ENCODE results near the gene RASA2.
"Not testable (repeated sequence)": the region's sequence is repeated elsewhere in the genome, so short reads cannot be mapped to it uniquely, and the experiment has no call there.

RASA2 gene

GRCh38 chr3:141603473-141604035 is 116.7 kb downstream of the RASA2 start:
- DNase-seq = peak; percentile 4

- no peak for DNase-seq
These were observed 119.1 kb downstream of the RASA2 start for GRCh38 chr3:141605883-141606282.

GRCh38 chr3:141608438-141608837 is 121.6 kb downstream of the RASA2 start:
- DNase-seq = no peak

- no peak for DNase-seq
These were observed 124.1 kb downstream of the RASA2 start for GRCh38 chr3:141610939-141611338.

- DNase-seq = no peak
These were observed 131.5 kb downstream of the RASA2 start for GRCh38 chr3:141618103-141618910.

GRCh38 chr3:141618938-141619337 is 132.1 kb downstream of the RASA2 start:
- no peak for DNase-seq

- DNase-seq = no peak
These were observed 132.6 kb downstream of the RASA2 start for GRCh38 chr3:141619450-141619849.

- DNase-seq = no peak
These were observed 136.9 kb downstream of the RASA2 start for GRCh38 chr3:141623691-141624090.

- DNase-seq = peak; percentile 25
These were observed 138.7 kb downstream of the RASA2 start for GRCh38 chr3:141625506-141625905.

- DNase-seq = not testable (repeated sequence)
These were observed 141.5 kb downstream of the RASA2 start for GRCh38 chr3:141628334-141628733.

- DNase-seq = not testable (repeated sequence)
These were observed 142.1 kb downstream of the RASA2 start for GRCh38 chr3:141628868-141629441.

- no peak for DNase-seq
These were observed 143.1 kb downstream of the RASA2 start for GRCh38 chr3:141629976-141630375.

GRCh38 chr3:141632779-141633374 is 146.1 kb downstream of the RASA2 start:
- DNase-seq = no peak

- DNase-seq = peak; percentile 31
These were observed 155.4 kb downstream of the RASA2 start for GRCh38 chr3:141642215-141642614.

GRCh38 chr3:141643391-141643790 is 156.6 kb downstream of the RASA2 start:
- DNase-seq = peak; percentile 85

- DNase-seq = peak; percentile 17
These were observed 157.0 kb downstream of the RASA2 start for GRCh38 chr3:141643796-141644195.

GRCh38 chr3:141644931-141645330 is 158.1 kb downstream of the RASA2 start:
- DNase-seq = peak; percentile 53

- DNase-seq = peak; percentile 69
These were observed 160.1 kb downstream of the RASA2 start for GRCh38 chr3:141646760-141647561.

GRCh38 chr3:141647562-141647915 is 160.7 kb downstream of the RASA2 start:
- DNase-seq = no peak

- DNase-seq = no peak
These were observed 161.5 kb downstream of the RASA2 start for GRCh38 chr3:141648055-141648910.

GRCh38 chr3:141649871-141650270 is 163.0 kb downstream of the RASA2 start:
- DNase-seq = no peak

GRCh38 chr3:141650783-141651182 is 164.0 kb downstream of the RASA2 start:
- no peak for DNase-seq
